ENCODE data around the gene SNAPC2.

DNA sequence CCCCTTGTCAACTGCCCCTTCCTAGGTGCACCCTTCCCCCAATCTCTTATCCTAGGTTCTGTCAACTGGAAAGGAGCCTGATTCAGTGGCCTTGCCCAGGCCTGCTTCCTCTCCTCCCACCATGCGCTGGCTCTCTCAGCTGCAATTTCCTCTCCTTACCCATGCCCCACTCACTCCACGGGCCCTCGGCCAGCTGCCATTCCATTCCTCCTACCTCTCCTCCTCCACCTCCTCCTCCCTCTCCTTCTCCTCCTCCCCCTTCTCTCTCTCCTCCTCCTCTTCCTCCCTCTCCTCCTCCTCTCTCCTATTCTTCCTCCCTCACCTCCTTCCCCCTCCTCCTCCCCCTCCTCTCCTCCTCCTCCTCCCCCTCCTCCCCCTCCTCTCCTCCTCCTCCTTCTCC, 32.9 kb downstream of the SNAPC2 start:
- TF ChIP-seq, protein P1, sequence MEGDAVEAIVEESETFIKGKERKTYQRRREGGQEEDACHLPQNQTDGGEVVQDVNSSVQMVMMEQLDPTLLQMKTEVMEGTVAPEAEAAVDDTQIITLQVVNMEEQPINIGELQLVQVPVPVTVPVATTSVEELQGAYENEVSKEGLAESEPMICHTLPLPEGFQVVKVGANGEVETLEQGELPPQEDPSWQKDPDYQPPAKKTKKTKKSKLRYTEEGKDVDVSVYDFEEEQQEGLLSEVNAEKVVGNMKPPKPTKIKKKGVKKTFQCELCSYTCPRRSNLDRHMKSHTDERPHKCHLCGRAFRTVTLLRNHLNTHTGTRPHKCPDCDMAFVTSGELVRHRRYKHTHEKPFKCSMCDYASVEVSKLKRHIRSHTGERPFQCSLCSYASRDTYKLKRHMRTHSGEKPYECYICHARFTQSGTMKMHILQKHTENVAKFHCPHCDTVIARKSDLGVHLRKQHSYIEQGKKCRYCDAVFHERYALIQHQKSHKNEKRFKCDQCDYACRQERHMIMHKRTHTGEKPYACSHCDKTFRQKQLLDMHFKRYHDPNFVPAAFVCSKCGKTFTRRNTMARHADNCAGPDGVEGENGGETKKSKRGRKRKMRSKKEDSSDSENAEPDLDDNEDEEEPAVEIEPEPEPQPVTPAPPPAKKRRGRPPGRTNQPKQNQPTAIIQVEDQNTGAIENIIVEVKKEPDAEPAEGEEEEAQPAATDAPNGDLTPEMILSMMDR (IDR thresholded peaks at IDR 0.05; ENCODE audit: insufficient read depth, low read length): no peak
- TF ChIP-seq POLR2AphosphoS5 (IDR thresholded peaks at IDR 0.05; ENCODE audit: low read depth): no peak
- TF ChIP-seq, protein P2, sequence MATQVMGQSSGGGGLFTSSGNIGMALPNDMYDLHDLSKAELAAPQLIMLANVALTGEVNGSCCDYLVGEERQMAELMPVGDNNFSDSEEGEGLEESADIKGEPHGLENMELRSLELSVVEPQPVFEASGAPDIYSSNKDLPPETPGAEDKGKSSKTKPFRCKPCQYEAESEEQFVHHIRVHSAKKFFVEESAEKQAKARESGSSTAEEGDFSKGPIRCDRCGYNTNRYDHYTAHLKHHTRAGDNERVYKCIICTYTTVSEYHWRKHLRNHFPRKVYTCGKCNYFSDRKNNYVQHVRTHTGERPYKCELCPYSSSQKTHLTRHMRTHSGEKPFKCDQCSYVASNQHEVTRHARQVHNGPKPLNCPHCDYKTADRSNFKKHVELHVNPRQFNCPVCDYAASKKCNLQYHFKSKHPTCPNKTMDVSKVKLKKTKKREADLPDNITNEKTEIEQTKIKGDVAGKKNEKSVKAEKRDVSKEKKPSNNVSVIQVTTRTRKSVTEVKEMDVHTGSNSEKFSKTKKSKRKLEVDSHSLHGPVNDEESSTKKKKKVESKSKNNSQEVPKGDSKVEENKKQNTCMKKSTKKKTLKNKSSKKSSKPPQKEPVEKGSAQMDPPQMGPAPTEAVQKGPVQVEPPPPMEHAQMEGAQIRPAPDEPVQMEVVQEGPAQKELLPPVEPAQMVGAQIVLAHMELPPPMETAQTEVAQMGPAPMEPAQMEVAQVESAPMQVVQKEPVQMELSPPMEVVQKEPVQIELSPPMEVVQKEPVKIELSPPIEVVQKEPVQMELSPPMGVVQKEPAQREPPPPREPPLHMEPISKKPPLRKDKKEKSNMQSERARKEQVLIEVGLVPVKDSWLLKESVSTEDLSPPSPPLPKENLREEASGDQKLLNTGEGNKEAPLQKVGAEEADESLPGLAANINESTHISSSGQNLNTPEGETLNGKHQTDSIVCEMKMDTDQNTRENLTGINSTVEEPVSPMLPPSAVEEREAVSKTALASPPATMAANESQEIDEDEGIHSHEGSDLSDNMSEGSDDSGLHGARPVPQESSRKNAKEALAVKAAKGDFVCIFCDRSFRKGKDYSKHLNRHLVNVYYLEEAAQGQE (IDR thresholded peaks at IDR 0.05; ENCODE audit: insufficient replicate concordance, low read depth): no peak

Data from HL-60 (cell line).